H1 (cell line): ENCODE results near the gene ADTRP.

Experiments used
- CBX8 ChIP-seq: fragments of 300-800, 300-1000 bp; sonication (generic); IDR thresholded peaks from 2 replicates; pipeline ENCODE4 v1.7.1; 2016; ENCODE audit warnings: low read depth, low read length, borderline replicate concordance
- CHD1 ChIP-seq: IDR thresholded peaks from 2 replicates; pipeline ENCODE4 v1.6.1; 2012; ENCODE audit warnings: low read depth, low read length, improper control_type of control experiment
- CREB1 ChIP-seq: IDR thresholded peaks from 2 replicates; pipeline ENCODE4 v1.6.1; 2012; ENCODE audit warnings: inconsistent platforms
- CTCF ChIP-seq, 3 experiments: IDR thresholded peaks; 1 replicate in 2 of 3; 2 replicates in 1 of 3; pipeline versions ENCODE4 v1.5.1 to v1.6.1; 2011; ENCODE audit warnings: low read length in 3 of 3, mild to moderate bottlenecking in 3 of 3, inconsistent platforms in 2 of 3, low read depth in 1 of 3, moderate library complexity in 1 of 3; ENCODE audit not compliant: insufficient read depth in 1 of 3; ENCODE audit errors: control extremely low read depth in 1 of 3
- EGR1 ChIP-seq: IDR thresholded peaks from 2 replicates; pipeline ENCODE4 v1.6.1; 2011; ENCODE audit warnings: low read depth, low read length, borderline replicate concordance
- EZH2 ChIP-seq: fragments of 200-600 bp; sonication (generic); IDR thresholded peaks from 2 replicates; pipeline ENCODE4 v1.7.1; 2012; ENCODE audit warnings: low read depth, mild to moderate bottlenecking, moderate library complexity, low read length, inconsistent platforms; ENCODE audit not compliant: severe bottlenecking
- KDM5A ChIP-seq: fragments of 200-600 bp; IDR thresholded peaks from 2 replicates; pipeline ENCODE4 v1.7.1; 2012; ENCODE audit warnings: mild to moderate bottlenecking, low read length, inconsistent platforms, mixed read lengths
- NRF1 ChIP-seq: IDR thresholded peaks from 2 replicates; pipeline ENCODE4 v1.6.1; 2011; ENCODE audit warnings: mild to moderate bottlenecking, low read depth, low read length, improper control_type of control experiment
- PHF8 ChIP-seq: fragments of 200-600 bp; sonication (generic); conservative IDR thresholded peaks from 2 replicates; pipeline ENCODE4 v1.7.1; 2012; ENCODE audit warnings: low read depth, mild to moderate bottlenecking, inconsistent platforms, low read length, moderate library complexity
- POLR2A ChIP-seq, 2 experiments: IDR thresholded peaks; 1 replicate in 1 of 2; 2 replicates in 1 of 2; pipeline ENCODE4 v1.6.1; 2011; ENCODE audit warnings: low read depth in 2 of 2, low read length in 2 of 2, mild to moderate bottlenecking in 2 of 2; ENCODE audit errors: control extremely low read depth in 1 of 2
- POLR2AphosphoS5 ChIP-seq: IDR thresholded peaks from 2 replicates; pipeline ENCODE4 v1.6.1; 2011; ENCODE audit warnings: low read depth, low read length
- RFX5 ChIP-seq: IDR thresholded peaks from 2 replicates; pipeline ENCODE4 v1.6.1; 2011; ENCODE audit warnings: low read depth, low read length, improper control_type of control experiment, borderline replicate concordance
- SAP30 ChIP-seq: fragments of 300-600 bp; sonication (generic); IDR thresholded peaks from 2 replicates; pipeline ENCODE4 v1.7.1; 2012; ENCODE audit warnings: low read length, moderate library complexity, mild to moderate bottlenecking, inconsistent platforms; ENCODE audit not compliant: insufficient read depth, insufficient replicate concordance
- USF2 ChIP-seq: IDR thresholded peaks from 2 replicates; pipeline ENCODE4 v1.6.1; 2011; ENCODE audit warnings: low read length, improper control_type of control experiment

GRCh38 chr6:11812951-11813350 is 34.3 kb upstream of the ADTRP start:
- TF ChIP-seq USF2 (no peak), CTCF (IDR thresholded peaks at IDR 0.05; ENCODE audit: control extremely low read depth in 1 of 3, insufficient read depth in 1 of 3, low read depth in 1 of 3, low read length in 3 of 3) (no peak), POLR2AphosphoS5 (no peak), NRF1 (no peak), RFX5 (no peak), EGR1 (no peak), POLR2A (IDR thresholded peaks at IDR 0.05; ENCODE audit: control extremely low read depth in 1 of 2, low read depth in 2 of 2, low read length in 2 of 2) (no peak), SAP30 (no peak), CBX8 (no peak), KDM5A (no peak), CREB1 (no peak), CHD1 (no peak), PHF8 (no peak), EZH2 (no peak)
